ENCODE data around the gene PTPRT.

PTPRT gene

GRCh38 chr20:42255821-42256220 lies 933.9 kb downstream of the PTPRT start:
- TF ChIP-seq CTCF (IDR thresholded peaks at IDR 0.05; ENCODE audit: insufficient read depth, low read length, poor library complexity, severe bottlenecking), result no peak
- TF ChIP-seq EZH2phosphoT487 (conservative IDR thresholded peaks at IDR 0.05; ENCODE audit: low read length), result no peak
- Histone ChIP-seq H3K79me2 (ENCODE audit: insufficient read depth, low read length) (no peaks in the 10 kb centered on the region), H3K4me2 (ENCODE audit: low read depth, low read length, poor library complexity, severe bottlenecking) (no peak overlapping the region), H3K9me2 (replicated peaks; ENCODE audit: insufficient read depth, low read length) (no peaks in the 10 kb centered on the region), H3K9ac (ENCODE audit: low read length) (no peak overlapping the region), H2AFZ (ENCODE audit: low read depth, low read length, severe bottlenecking) (no peak overlapping the region), H3K4me3 (ENCODE audit: insufficient read depth, low read length, poor library complexity, severe bottlenecking) (no peak overlapping the region), H3K9me3 (ENCODE audit: insufficient read depth, low read length) (no peaks in the 10 kb centered on the region), H3K36me3 (ENCODE audit: low read length) (no peaks in the 10 kb centered on the region), H3F3A (ENCODE audit: insufficient read depth) (no peaks in the 10 kb centered on the region), H3K27me3 (ENCODE audit: low read length) (no peaks in the 10 kb centered on the region), H3K27ac (ENCODE audit: low read depth, low read length) (no peak overlapping the region), H4K20me1 (ENCODE audit: low read depth, low read length) (no peaks in the 10 kb centered on the region)

- Histone ChIP-seq H3K9me2 (replicated peaks; ENCODE audit: insufficient read depth, low read length) (no peaks in the 10 kb centered on the region), H3K27me3 (ENCODE audit: low read length) (no peaks in the 10 kb centered on the region), H3K79me2 (ENCODE audit: insufficient read depth, low read length) (no peaks in the 10 kb centered on the region), H3K36me3 (ENCODE audit: low read length) (no peaks in the 10 kb centered on the region), H3K4me3 (ENCODE audit: insufficient read depth, low read length, poor library complexity, severe bottlenecking) (no peak overlapping the region), H3K27ac (ENCODE audit: low read depth, low read length) (no peak overlapping the region), H3K9me3 (ENCODE audit: insufficient read depth, low read length) (no peaks in the 10 kb centered on the region), H2AFZ (ENCODE audit: low read depth, low read length, severe bottlenecking) (no peak overlapping the region), H3F3A (ENCODE audit: insufficient read depth) (no peaks in the 10 kb centered on the region), H3K4me2 (ENCODE audit: low read depth, low read length, poor library complexity, severe bottlenecking) (no peak overlapping the region), H4K20me1 (ENCODE audit: low read depth, low read length) (no peaks in the 10 kb centered on the region), H3K9ac (ENCODE audit: low read length) (no peak overlapping the region)
- no peak for TF ChIP-seq CTCF (IDR thresholded peaks at IDR 0.05; ENCODE audit: insufficient read depth, low read length, poor library complexity, severe bottlenecking)
- no peak for TF ChIP-seq EZH2phosphoT487 (conservative IDR thresholded peaks at IDR 0.05; ENCODE audit: low read length)
Observed at GRCh38 chr20:42254673-42255072, 935.0 kb downstream of the PTPRT start.

- H3K9me2 ChIP-seq (replicated peaks; ENCODE audit: insufficient read depth, low read length), result no peaks in the 10 kb centered on the region
- no peaks in the 10 kb centered on the region for H3K27me3 ChIP-seq (ENCODE audit: low read length)
- no peak overlapping the region for H3K9ac ChIP-seq (ENCODE audit: low read length)
- H3K4me3 ChIP-seq (ENCODE audit: insufficient read depth, low read length, poor library complexity, severe bottlenecking), result no peak overlapping the region
- no peak overlapping the region for H3K27ac ChIP-seq (ENCODE audit: low read depth, low read length)
- no peaks in the 10 kb centered on the region for H3K9me3 ChIP-seq (ENCODE audit: insufficient read depth, low read length)
- no peaks in the 10 kb centered on the region for H3F3A ChIP-seq (ENCODE audit: insufficient read depth)
- no peaks in the 10 kb centered on the region for H3K79me2 ChIP-seq (ENCODE audit: insufficient read depth, low read length)
- H2AFZ ChIP-seq (ENCODE audit: low read depth, low read length, severe bottlenecking), result no peak overlapping the region
- no peaks in the 10 kb centered on the region for H3K36me3 ChIP-seq (ENCODE audit: low read length)
- H4K20me1 ChIP-seq (ENCODE audit: low read depth, low read length), result no peaks in the 10 kb centered on the region
- H3K4me2 ChIP-seq (ENCODE audit: low read depth, low read length, poor library complexity, severe bottlenecking), result no peak overlapping the region
- TF ChIP-seq EZH2phosphoT487 (conservative IDR thresholded peaks at IDR 0.05; ENCODE audit: low read length) (no peak), CTCF (IDR thresholded peaks at IDR 0.05; ENCODE audit: insufficient read depth, low read length, poor library complexity, severe bottlenecking) (no peak)
Observed at GRCh38 chr20:42252116-42252515, 937.6 kb downstream of the PTPRT start.

Data from SU-DHL-6 (cell line).